ENCODE data around the gene SLC22A23.
"Not testable (repeated sequence)": the region's sequence is repeated elsewhere in the genome, so short reads cannot be mapped to it uniquely, and the experiment has no call there.

The SLC22A23 gene

GRCh38 chr6:3384241-3385143 is 72.4 kb downstream of the SLC22A23 start:
- no peak for DNase-seq

- DNase-seq, result no peak
Measured at GRCh38 chr6:3383525-3383924, 73.3 kb downstream of the SLC22A23 start.

GRCh38 chr6:3382326-3383279 is 74.2 kb downstream of the SLC22A23 start:
- DNase-seq, result no peak

GRCh38 chr6:3381233-3381921 is 75.5 kb downstream of the SLC22A23 start:
- no peak for DNase-seq

- peak; percentile 59 for DNase-seq
Measured at GRCh38 chr6:3380344-3381232, 76.3 kb downstream of the SLC22A23 start.

GRCh38 chr6:3379482-3380060 is 77.3 kb downstream of the SLC22A23 start:
- DNase-seq, result peak; percentile 56

GRCh38 chr6:3378808-3379207 is 78.0 kb downstream of the SLC22A23 start:
- DNase-seq, result not testable (repeated sequence)

- not testable (repeated sequence) for DNase-seq
Measured at GRCh38 chr6:3378398-3378782, 78.5 kb downstream of the SLC22A23 start.

- no peak for DNase-seq
Measured at GRCh38 chr6:3377536-3378397, 79.1 kb downstream of the SLC22A23 start.

GRCh38 chr6:3376893-3377535 is 79.8 kb downstream of the SLC22A23 start:
- no peak for DNase-seq

- no peak for DNase-seq
Measured at GRCh38 chr6:3376064-3376463, 80.8 kb downstream of the SLC22A23 start.

- DNase-seq, result no peak
Measured at GRCh38 chr6:3373597-3374203, 83.2 kb downstream of the SLC22A23 start.

GRCh38 chr6:3372912-3373554 is 83.8 kb downstream of the SLC22A23 start:
- DNase-seq, result no peak

- no peak for DNase-seq
Measured at GRCh38 chr6:3372184-3372846, 84.5 kb downstream of the SLC22A23 start.

GRCh38 chr6:3371222-3371949 is 85.5 kb downstream of the SLC22A23 start:
- no peak for DNase-seq

GRCh38 chr6:3370361-3371221 is 86.3 kb downstream of the SLC22A23 start:
- DNase-seq, result no peak

GRCh38 chr6:3369985-3370360 is 86.9 kb downstream of the SLC22A23 start:
- no peak for DNase-seq
